GM13977 (cell line): Measurements from ENCODE around the gene EFS.

Source experiments
- DNase-seq: peaks from one replicate; pipeline ENCODE4 v3.0.0; 2012; ENCODE audit warnings: low spot score
- CTCF ChIP-seq: IDR thresholded peaks from 2 replicates; pipeline ENCODE4 v1.5.1; 2012; ENCODE audit warnings: mild to moderate bottlenecking, control low read depth; ENCODE audit not compliant: insufficient read depth; ENCODE audit errors: extremely low read depth, missing control alignments
- in situ Hi-C: fragments of 300-500 bp; cut with MboI; formaldehyde crosslinking; loops from one replicate; pipeline ENCODE4 v1.12.0; 2022; ENCODE audit warnings: low sequenced_read_pairs, low pct_unique_long_range_greater_than_20kb, mixed read lengths, inconsistent platforms; ENCODE audit not compliant: unreplicated experiment

Gene EFS

GRCh38 chr14:23358553-23359166 lies 6.3 kb downstream of the EFS start:
- no peak for DNase-seq
- TF ChIP-seq CTCF = no peak
- in situ Hi-C loops = no loop called here

GRCh38 chr14:23358042-23358441 lies 6.9 kb downstream of the EFS start:
- in situ Hi-C loops = no loop called here
- no peak for DNase-seq
- no peak for TF ChIP-seq CTCF

GRCh38 chr14:23357261-23357660 lies 7.7 kb downstream of the EFS start:
- DNase-seq = no peak
- TF ChIP-seq CTCF = no peak
- in situ Hi-C loops = no loop called here

GRCh38 chr14:23356662-23357061 lies 8.3 kb downstream of the EFS start:
- in situ Hi-C loops = no loop called here
- no peak for DNase-seq
- no peak for TF ChIP-seq CTCF

- no peak for DNase-seq
- no peak for TF ChIP-seq CTCF
- in situ Hi-C loops = no loop called here
Observed at GRCh38 chr14:23355871-23356435, 9.0 kb downstream of the EFS start.

- TF ChIP-seq CTCF = no peak
- DNase-seq = no peak
- in situ Hi-C loops = no loop called here
Observed at GRCh38 chr14:23354990-23355389, 10.0 kb downstream of the EFS start.
